Heart right ventricle (tissue), 16 donors: ENCODE results near the gene PAFAH1B1. TPM values are rescaled to one million over a fixed set of nuclear protein-coding genes. Genes with fewer than 3 reads are reported as not detected.
A peak's percentile ranks its signal among the peaks of the same experiment; 100 is the strongest.
"Not testable (repeated sequence)": the region's sequence is repeated elsewhere in the genome, so short reads cannot be mapped to it uniquely, and the experiment has no call there.

Experiments used
- ATAC-seq, 8 donors: fragments of 200-7000 bp; cut with Tn5 transposase; one replicate each; pipeline ENCODE4 v1.9.1; 2020; ENCODE audit warnings: mild to moderate bottlenecking in 8 of 8, moderate library complexity in 8 of 8, moderate number of reproducible peaks in 1 of 8
- DNase-seq, 2 donors: peaks; one replicate each; pipeline ENCODE4 v3.0.0-alpha.2; 2020
- H3K27ac ChIP-seq, 10 donors: fragments of 200-600 bp; sonication (generic) in 2 of 10; one replicate each; pipeline versions ENCODE4 v1.5.0 to v1.8.0; 2020 to 2022; ENCODE audit warnings: mild to moderate bottlenecking in 3 of 10
- H3K27me3 ChIP-seq, 7 donors: fragments of 200-600 bp; one replicate each; pipeline ENCODE4 v1.8.0; 2021 to 2022; ENCODE audit warnings: mild to moderate bottlenecking in 2 of 7
- H3K36me3 ChIP-seq, 9 donors: fragments of 200-600 bp; sonication (generic) in 1 of 9; one replicate each; pipeline versions ENCODE4 v1.5.0 to v1.8.0; 2020 to 2022; ENCODE audit warnings: mild to moderate bottlenecking in 2 of 9
- H3K4me1 ChIP-seq, 9 donors: fragments of 200-600 bp; sonication (generic) in 1 of 9; one replicate each; pipeline versions ENCODE4 v1.5.0 to v1.8.0; 2020 to 2022; ENCODE audit warnings: mild to moderate bottlenecking in 4 of 9
- H3K4me3 ChIP-seq, 10 donors: fragments of 200-600 bp; sonication (generic) in 2 of 10; one replicate each; pipeline versions ENCODE4 v1.5.0 to v1.8.0; 2020 to 2022; ENCODE audit warnings: mild to moderate bottlenecking in 7 of 10, moderate library complexity in 2 of 10
- H3K9me3 ChIP-seq, 11 donors: fragments of 200-600 bp in 10 of 11; sonication (generic) in 2 of 11; one replicate each; pipeline versions ENCODE4 v1.5.0 to v1.8.0; 2013 to 2022; ENCODE audit warnings: mild to moderate bottlenecking in 2 of 11, control low read depth in 1 of 11, moderate library complexity in 1 of 11
- WGBS, 2 donors: extraction: QIAGEN DNeasy Blood & Tissue Kit; methylation state at CpG; one replicate each; pipeline ENCODE4 v1.1.7; 2013; ENCODE audit warnings: inconsistent platforms in 1 of 2; 5-methylcytosine and 5-hydroxymethylcytosine counted together
- intact Hi-C, 10 donors: fragments of 100-400 bp; cut with DNase I; formaldehyde crosslinking; loops; one replicate each; pipeline versions ENCODE4 v1.11.1 to v1.14.2; 2022
- polyA plus RNA-seq, 2 donors: library from polyadenylated mRNA; stranded (reverse); fragments of 200-250 nt; gene quantifications; one replicate each; pipeline ENCODE4 v1.2.3, GENCODE V29; 2013
- total RNA-seq, 10 donors: library from RNA; stranded (reverse); fragmentation: NEBNext Ultra II Directional in 3 of 10; extraction: Animal tissue kit (Norgen Biotek cat#: 25700) in 3 of 10; gene quantifications; one replicate each; pipeline versions ENCODE4 v1.2.1 to v1.2.4, GENCODE V29; 2021 to 2023
- TF ChIP-seq, protein P1 (sequence below), 9 donors: fragments of 200-600 bp; sonication (generic) in 2 of 9; IDR thresholded peaks; one replicate each; pipeline versions ENCODE4 v1.5.0 to v1.8.0; 2021 to 2022; ENCODE audit warnings: antibody characterized with exemption in 9 of 9, mild to moderate bottlenecking in 5 of 9, moderate library complexity in 1 of 9
- donor health status: Arrhythmogenic right ventricular cardiomyopathy.
- donor health status: ischemic (EF 13 %, LVEDD 7.1; RV severe dilation, severe dysfunction).
- donor health status: healthy with polysubstance abuse.
- donor health status: DM: no; HTN: yes; CAD: no.
- donor health status: DM: no; HTN: no; CAD: no.
- donor health status: ischemic (EF 25% LVEDD 6.9; RV normal size, moderate dysfunction).
- donor health status: ischemic (EF 25% LVEDD 5.7; RV mildly dilated, moderate dysfunction).
- donor health status: healthy.
- donor health status: DM: yes; HTN: yes; CAD: no.
- donor health status: Ischemic cardiomyopathy.
- donor health status: ischemic (EF 35%, LVEDD 5.7; RV mildly dilated, moderate dysfunction).
- donor health status: nonischemic (EF 11% LVEDD 7.7; RV severe dilation, severe dysfunction).
- donor health status: DM: yes; HTN: yes; CAD: no.
- donor health status: PGD.
- donor health status: ischemic (EF 29% LVEDD 5.4; RV normal size, mild dysfunction).
- donor health status: nonischemic (EF 23%, LVEDD 6.1; RV moderate dilation, normal function).

Gene PAFAH1B1
- total and polyA plus RNA-seq, 12 donors = 39.3 to 155 (median 130) TPM

DNA sequence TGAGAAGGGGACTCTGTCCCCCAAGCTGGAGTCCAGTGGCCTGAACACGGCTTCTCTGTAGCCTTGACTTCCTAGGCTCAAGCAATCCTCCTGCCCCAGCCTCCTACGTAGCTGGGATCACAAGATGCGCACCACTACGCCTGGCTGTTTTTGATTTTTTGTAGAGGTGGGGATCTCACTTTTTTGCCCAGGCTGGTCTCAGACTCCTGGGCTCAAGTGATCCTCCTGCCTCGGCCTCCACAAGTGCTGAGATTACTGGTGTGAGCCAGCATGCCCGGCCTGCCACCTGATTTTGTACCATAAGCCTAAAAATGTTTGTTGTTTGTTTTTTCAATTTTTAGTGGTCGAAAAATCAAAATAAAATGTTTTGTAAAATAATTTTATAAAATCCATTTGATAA lies 19.2 kb downstream of the PAFAH1B1 start:
- intact Hi-C loops = no loop called here

DNA sequence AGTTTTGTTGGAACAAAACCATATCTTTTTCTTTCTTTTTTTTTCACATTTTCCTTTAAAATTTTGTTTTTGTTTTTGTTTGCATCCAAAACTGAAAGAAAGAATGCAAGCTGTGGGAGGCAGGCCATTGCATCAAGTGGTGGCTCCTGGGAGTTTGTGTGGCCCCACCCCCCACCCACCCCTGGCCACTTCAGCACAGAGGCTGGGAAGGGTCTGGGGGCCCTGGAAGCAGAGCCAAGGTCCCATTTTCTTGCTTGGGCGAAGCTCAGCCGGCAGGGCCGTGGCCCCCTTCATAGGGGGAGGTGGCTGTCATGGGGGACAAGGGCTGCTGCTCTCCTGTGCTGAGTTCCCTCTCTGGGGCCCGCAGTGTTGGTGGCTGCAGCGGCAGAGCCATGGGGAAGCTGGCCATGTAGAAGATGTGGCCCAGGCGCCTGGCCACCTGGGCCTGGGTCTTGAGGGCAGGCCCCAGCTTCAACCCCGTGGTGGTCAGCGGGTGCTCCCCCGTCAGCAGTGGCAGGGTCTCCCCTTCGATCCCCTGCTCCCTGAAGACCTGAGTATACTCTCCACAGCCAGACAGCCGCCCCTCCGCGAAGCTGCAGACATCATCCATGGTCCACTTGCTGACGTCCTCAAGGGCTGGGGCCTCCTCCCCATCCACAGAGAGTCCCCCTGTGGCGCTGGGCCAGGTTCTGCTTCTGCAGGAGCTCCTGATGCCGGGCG lies 19.8 kb downstream of the PAFAH1B1 start:
- TF ChIP-seq, protein P1, sequence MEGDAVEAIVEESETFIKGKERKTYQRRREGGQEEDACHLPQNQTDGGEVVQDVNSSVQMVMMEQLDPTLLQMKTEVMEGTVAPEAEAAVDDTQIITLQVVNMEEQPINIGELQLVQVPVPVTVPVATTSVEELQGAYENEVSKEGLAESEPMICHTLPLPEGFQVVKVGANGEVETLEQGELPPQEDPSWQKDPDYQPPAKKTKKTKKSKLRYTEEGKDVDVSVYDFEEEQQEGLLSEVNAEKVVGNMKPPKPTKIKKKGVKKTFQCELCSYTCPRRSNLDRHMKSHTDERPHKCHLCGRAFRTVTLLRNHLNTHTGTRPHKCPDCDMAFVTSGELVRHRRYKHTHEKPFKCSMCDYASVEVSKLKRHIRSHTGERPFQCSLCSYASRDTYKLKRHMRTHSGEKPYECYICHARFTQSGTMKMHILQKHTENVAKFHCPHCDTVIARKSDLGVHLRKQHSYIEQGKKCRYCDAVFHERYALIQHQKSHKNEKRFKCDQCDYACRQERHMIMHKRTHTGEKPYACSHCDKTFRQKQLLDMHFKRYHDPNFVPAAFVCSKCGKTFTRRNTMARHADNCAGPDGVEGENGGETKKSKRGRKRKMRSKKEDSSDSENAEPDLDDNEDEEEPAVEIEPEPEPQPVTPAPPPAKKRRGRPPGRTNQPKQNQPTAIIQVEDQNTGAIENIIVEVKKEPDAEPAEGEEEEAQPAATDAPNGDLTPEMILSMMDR (IDR thresholded peaks at IDR 0.05) = no peak
- Histone ChIP-seq H3K27ac (no peak overlapping the region), H3K4me3 (no peak overlapping the region), H3K9me3 (no peaks in the 10 kb centered on the region), H3K4me1 (peaks cover 0 to 89% (median 51%) of the 10 kb centered on the region in 9 donors), H3K27me3 (no peaks in the 10 kb centered on the region), H3K36me3 (peaks cover 0 to 12% (median 0%) of the 10 kb centered on the region in 9 donors)
- no peak for DNase-seq
- 83 to 87% methylated on average over 17 of the region's 17 CpGs for WGBS, 2 donors
- ATAC-seq = peak in 6 of 8 donors; percentile 9 to 53 (median 24)
- intact Hi-C loops = no loop called here

More for the DNA sequence above, 19.2 kb downstream of the PAFAH1B1 start:
- no peak overlapping the region for H3K4me3 ChIP-seq
- H3K36me3 ChIP-seq = peaks cover 0 to 12% (median 0%) of the 10 kb centered on the region in 9 donors
- DNase-seq (no peak), ATAC-seq (no peak)
- peaks cover 0 to 90% (median 52%) of the 10 kb centered on the region in 9 donors for H3K4me1 ChIP-seq
- H3K27me3 ChIP-seq = no peaks in the 10 kb centered on the region
- TF ChIP-seq, protein P1 (IDR thresholded peaks at IDR 0.05) = no peak
- no peaks in the 10 kb centered on the region for H3K9me3 ChIP-seq
- H3K27ac ChIP-seq = no peak overlapping the region
- 96% methylated on average over 7 of the region's 7 CpGs for WGBS, 2 donors

DNA sequence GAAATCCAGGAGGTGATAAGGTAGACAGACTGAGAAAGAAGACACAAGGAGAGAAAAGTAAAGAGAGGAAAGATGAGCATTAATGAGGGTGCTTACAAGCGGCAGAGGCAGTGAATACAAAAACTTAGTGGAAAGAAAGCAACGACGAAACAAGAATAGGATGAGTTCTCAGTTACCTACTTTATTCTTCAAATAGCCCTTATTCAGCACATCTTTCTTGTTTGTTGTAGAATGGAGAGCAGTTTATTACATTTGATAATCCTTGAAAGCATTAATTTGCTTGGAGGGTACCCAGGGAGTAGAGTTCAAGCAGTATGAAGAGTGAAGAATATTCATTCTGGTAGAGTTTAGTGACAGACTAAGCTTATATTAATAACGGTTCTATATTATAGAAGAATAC lies 22.4 kb downstream of the PAFAH1B1 start:
- H3K27me3 ChIP-seq = no peaks in the 10 kb centered on the region
- no peak overlapping the region for H3K4me3 ChIP-seq
- no peaks in the 10 kb centered on the region for H3K9me3 ChIP-seq
- H3K36me3 ChIP-seq = peaks cover 0 to 12% (median 0%) of the 10 kb centered on the region in 9 donors
- H3K27ac ChIP-seq = no peak overlapping the region
- DNase-seq (no peak), ATAC-seq (no peak)
- intact Hi-C loops = no loop called here
- TF ChIP-seq, protein P1 (IDR thresholded peaks at IDR 0.05) = no peak
- WGBS, 2 donors = 89 to 91% methylated on average over 4 of the region's 4 CpGs
- peaks cover 0 to 82% (median 39%) of the 10 kb centered on the region in 9 donors for H3K4me1 ChIP-seq

DNA sequence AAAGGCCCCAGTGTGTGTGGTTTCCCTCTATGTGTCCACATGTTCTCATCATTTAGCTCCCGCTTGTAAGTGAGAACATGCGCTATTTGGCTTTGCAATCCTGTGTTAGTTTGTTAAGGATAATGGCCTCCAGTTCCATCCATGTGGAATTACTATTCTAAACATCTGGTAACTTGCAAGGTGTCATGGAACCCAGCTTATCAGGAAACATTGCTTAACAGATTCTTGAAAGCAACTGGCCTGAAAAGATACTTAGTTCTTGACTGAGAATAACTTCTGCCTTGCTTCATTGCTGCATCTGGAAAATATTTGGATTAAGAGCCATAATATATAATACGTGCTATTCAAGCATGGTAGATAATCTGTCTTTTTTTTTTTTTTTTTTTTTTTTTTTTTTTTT lies 27.8 kb downstream of the PAFAH1B1 start:
- Histone ChIP-seq H3K4me1 (peaks cover 2 to 63% (median 36%) of the 10 kb centered on the region in 9 donors), H3K27me3 (no peaks in the 10 kb centered on the region), H3K27ac (no peak overlapping the region), H3K36me3 (peaks cover 0 to 10% (median 0%) of the 10 kb centered on the region in 9 donors), H3K4me3 (no peak overlapping the region), H3K9me3 (no peaks in the 10 kb centered on the region)
- WGBS, 2 donors = 79 to 84% methylated on average over 3 of the region's 3 CpGs
- intact Hi-C loops = no loop called here
- no peak for ATAC-seq
- TF ChIP-seq, protein P1 (IDR thresholded peaks at IDR 0.05) = no peak
- no peak for DNase-seq

DNA sequence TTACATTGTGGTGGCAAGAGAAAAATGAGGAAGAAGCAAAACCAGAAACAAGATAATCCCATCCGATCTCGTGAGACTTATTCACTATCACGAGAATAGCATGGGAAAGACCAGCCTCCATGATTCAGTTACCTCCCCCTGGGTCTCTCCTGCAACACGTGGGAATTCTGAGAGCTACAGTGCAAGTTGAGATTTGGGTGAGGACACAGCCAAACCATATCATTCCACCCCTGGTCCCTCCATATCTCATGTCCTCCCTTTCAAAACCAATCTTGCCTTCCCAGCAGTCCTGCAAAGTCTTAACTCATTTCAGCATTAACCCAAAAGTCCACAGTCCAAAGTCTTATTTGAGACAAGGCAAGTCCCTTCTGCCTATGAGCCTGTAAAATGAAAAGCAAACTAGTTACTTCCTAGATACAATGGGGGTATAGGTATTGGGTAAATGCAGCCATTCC lies 28.5 kb downstream of the PAFAH1B1 start:
- H3K9me3 ChIP-seq, H3K27me3 ChIP-seq, ATAC-seq, H3K36me3 ChIP-seq, H3K4me3 ChIP-seq, H3K27ac ChIP-seq, intact Hi-C loops, DNase-seq: not testable (repeated sequence)
- WGBS, 2 donors = 79 to 81% methylated on average over 4 of the region's 4 CpGs
- H3K4me1 ChIP-seq = peaks cover 2 to 65% (median 33%) of the 10 kb centered on the region in 9 donors

DNA sequence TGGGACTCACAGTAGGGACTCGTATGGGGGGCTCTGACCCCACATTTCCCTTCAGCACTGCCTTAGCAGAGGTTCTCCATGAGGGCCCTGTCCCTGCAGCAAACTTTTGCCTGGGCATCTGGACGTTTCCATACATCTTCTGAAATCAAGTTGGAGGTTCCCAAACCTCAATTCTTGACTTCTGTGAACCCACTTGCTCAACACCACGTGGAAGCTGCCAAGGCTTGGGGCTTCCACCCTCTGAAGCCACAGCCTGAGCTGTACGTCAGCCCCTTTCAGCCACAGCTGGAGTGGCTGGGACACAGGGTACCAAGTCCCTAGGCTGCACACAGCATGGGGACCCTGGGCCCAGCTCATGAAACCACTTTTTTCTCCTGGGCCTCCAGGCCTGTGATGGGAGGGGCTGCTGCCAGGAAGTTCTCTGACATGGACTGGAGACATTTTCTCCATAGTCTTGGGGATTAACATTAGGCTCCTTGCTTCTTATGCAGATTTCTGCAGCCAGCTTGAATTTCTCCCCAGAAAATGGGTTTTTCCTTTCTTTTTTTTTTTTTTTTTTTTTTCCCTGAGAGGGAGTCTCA lies 29.4 kb downstream of the PAFAH1B1 start:
- H3K27ac ChIP-seq, DNase-seq, H3K27me3 ChIP-seq, intact Hi-C loops, H3K36me3 ChIP-seq, H3K4me3 ChIP-seq: not testable (repeated sequence)
- ATAC-seq = peak in 1 of 8 donors; percentile 37
- WGBS, 2 donors = 87 to 88% methylated on average over 4 of the region's 4 CpGs
- Histone ChIP-seq H3K9me3 (peaks cover 0 to 13% (median 0%) of the 10 kb centered on the region in 11 donors), H3K4me1 (peaks cover 2 to 69% (median 33%) of the 10 kb centered on the region in 9 donors)
